ENCODE results near the gene CDK18.
A peak's percentile ranks its signal among the peaks of the same experiment; 100 is the strongest.

Gene CDK18

DNA sequence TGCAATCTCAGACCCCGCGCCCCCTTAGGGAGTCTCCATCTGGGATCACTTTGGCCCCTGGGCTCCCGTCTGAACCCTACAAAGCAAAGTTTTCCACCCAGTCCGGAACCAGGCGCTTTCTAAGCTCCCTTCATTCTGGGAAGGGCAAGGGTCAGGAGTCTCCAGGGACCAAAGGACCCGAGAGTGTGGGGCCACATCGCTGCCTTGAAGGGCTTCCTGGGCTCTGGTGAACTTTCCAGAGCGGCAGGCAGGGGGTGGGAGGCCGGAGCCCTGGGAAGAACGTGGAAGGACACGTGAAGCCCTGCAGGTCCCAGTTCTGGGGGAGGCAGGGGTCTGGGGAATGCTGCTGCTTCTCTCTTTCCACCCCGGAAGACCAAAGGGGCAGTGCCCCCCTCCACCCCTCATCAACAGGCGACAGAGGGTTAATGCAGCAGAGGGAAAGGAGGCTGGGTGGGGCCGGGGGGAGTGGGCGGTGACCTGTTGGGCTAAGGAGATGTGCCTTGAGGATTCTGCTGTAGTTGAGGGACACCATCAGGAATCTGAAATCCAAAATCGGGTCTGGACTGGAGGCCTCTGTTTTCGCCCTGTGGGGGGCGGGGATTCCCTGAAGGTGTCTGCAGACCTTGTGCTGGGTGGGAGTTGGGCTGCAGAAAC, 734 bp downstream of the CDK18 start:
- peak; percentile 37 for DNase-seq (ENCODE audit: low spot score)

DNA sequence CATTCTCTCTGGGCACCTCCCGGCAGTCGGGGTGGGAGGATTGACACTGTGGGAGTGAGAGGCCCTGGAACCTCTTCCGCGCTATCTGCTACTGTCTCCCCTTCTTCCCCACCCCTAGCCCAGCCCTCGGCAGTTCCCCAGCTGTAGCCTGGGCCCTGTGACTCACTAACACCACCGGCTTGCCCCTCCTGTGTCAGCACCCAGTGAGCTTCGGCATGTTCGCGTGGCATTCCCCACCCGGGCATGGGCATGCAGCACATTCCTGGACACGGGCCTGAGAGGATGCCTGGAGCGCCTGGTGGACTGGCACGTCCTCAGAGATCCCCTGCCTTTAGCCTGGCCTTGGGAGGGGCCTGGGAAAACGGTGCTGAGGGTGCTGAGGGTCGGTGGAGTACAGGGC, 1.3 kb downstream of the CDK18 start:
- no peak for DNase-seq (ENCODE audit: low spot score)

DNA sequence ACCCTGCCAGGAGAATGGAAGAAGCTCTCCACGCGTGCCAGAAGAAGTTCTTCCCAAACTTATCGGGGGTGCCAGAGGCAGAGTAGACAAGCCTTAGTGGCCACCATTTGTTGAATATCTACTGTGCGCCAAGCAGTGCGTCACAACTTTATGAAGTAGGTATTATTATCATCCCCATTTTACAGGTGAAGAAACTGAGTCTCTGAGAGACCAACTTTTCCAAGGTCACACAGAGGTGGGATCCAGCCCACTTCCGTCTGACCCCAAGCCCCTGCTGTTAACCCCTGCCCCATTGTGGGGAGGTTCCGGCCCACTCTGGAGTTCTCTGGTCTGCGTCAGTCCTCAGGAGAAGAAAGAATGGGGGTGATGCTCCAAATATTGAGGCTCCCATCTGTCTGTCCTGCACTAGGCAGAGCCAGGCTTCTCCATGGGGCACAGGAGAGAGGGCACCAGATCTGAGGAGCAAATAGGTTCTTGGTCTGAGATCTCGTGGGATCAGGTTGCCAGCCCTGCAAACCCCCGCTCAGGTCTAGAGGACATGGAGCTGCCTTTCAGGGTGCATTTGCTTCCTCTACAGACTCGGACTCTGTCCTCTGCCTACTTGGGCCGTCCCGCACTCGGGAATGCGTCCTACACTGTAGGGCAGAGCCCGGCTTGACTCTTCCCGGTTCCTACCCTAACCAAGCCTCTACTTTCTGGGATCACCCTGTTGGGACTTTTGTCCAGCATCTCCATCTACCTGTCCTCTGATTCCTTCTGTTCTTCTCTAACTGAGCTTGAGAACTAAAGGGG, 2.1 kb downstream of the CDK18 start:
- DNase-seq (ENCODE audit: low spot score), result no peak

DNA sequence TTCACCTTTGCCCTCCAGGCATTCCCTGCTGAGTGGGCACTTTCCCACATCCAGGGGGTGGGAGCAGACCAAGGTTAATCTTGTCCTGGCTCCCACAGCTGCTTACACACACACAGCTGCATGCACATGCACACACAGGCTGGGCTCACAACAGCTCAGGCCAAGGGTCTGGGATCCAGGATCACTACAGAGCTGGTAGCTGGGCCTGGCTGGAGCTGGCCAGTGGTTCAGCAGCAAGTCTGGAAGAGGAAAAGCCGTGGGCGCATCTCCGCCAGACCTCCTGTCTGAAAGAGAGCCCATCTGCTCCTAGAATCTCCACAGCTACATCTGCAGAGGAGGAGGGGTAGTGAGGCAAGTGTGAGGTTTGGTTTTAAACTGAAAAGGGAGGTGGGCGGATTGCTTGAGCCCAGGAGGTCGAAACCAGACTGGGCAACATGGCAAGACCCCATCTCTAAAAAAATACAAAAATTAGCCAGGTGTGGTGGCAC, 3.8 kb downstream of the CDK18 start:
- DNase-seq (ENCODE audit: low spot score), result no peak

DNA sequence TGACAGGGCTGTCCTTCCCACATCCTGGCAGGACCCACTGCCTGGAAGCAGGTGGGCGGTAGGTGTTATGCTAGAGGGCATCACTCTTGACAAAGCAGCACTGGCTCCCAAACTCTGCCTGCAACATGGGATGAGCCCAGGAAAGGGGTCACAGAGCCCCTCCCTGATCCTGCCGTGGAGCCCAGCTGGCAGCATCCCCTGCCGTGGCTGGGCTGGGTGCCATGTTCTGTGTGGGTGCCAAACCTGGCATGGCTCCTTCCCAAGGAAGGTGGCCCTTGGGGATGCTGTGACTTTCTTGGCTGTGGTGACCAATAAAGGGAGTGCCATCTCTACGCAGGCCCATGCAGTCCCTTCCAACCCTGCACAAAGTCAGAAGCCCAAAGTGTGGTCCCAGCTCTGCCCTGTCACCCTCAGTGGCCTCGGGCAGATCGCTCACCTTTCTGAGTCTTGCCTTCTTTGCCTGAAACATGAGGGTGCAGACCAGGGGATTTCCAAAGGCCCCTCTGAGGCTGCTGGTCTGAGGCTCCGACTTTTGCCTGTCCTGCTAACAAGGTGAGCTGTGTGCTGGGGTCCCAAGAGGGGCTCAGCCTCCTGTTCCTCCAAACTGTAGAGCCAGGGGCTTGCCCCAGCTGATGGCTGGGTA, 6.0 kb downstream of the CDK18 start:
- DNase-seq (ENCODE audit: low spot score), result no peak

DNA sequence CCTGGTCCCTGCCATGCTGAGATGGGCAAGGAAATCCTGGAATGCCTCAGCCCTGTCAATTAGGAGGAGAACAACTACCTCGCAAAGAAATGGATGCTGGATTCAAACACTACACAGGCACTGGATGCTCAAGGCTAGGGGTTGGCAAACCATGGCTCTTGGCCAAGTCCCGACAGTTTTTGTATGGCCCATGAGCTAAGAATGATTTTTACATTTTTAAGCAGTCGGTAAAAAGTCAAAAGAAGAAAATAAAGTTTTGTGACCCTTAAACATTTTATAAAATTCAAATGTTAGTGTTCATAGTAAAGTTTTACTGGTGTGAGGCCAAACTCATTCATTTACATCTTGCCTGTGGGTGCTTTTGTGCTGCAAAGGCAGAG, 6.5 kb downstream of the CDK18 start:
- DNase-seq (ENCODE audit: low spot score), result no peak

DNA sequence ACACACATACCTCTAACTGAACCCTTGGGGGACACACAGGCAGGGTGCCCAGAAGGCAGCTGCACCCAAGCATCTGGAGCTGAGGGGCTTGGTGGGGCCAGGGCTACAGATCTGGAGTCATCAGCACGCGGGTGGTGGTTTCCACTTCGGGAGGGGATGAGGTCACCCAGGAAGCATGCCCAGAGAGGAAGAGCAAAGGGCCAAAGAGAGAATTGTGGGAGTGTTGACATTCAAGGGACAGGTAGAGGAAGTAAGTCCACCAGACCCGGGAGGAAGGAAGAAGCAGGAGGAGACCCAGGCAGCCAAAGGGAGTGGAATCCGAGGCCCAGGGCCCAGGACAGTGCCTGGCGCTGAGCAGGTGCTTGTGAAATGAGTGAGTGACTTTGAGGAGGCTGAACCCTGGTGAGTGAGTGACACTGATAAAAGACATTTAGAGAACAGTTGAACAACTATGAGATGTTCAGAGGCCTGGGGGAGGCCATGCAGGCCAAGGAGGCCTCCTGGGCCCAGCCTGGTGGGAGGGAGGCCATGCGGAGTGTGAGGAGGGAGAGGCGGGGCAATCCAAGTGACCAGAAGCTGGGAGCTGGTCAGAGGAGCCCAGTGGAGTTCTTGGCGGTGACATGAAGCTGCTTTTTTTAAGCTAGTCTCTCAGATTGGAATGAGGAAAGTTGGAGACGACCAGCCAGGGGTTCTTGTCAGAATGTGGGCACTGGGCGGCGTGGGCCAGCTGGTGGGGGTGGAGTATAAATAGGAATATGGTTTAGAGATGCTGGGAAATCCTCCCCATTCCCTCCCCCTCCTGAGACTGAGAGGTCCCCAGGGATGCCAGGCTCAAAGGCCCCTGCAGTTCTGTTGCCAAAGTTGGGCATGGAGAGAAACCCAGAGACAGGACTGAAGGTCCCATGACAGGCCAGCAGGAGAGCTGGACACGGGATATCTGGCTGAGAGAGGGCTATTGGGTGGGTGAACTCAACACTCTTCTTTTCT, 7.9 kb downstream of the CDK18 start:
- DNase-seq (ENCODE audit: low spot score), result no peak

DNA sequence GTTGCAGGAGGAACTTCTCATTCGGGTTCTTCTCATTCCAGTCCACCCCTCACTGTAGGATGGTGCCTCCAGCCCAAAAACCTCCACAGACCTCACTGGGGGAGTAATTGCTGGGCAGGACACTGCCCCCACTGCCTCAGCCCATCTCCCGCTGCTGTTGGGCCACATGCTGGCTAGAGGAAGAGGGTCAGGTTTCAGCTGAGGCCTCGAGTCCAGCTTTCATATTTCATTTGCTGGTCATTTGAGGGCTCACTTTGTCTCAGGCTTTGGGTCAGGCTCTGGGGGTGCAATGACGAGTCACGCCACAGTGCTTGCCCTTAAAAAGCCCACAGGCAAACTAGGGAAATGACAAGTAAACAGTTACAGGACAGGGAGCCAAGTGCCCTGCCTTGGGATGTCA, 9.3 kb downstream of the CDK18 start:
- DNase-seq (ENCODE audit: low spot score), result no peak

DNA sequence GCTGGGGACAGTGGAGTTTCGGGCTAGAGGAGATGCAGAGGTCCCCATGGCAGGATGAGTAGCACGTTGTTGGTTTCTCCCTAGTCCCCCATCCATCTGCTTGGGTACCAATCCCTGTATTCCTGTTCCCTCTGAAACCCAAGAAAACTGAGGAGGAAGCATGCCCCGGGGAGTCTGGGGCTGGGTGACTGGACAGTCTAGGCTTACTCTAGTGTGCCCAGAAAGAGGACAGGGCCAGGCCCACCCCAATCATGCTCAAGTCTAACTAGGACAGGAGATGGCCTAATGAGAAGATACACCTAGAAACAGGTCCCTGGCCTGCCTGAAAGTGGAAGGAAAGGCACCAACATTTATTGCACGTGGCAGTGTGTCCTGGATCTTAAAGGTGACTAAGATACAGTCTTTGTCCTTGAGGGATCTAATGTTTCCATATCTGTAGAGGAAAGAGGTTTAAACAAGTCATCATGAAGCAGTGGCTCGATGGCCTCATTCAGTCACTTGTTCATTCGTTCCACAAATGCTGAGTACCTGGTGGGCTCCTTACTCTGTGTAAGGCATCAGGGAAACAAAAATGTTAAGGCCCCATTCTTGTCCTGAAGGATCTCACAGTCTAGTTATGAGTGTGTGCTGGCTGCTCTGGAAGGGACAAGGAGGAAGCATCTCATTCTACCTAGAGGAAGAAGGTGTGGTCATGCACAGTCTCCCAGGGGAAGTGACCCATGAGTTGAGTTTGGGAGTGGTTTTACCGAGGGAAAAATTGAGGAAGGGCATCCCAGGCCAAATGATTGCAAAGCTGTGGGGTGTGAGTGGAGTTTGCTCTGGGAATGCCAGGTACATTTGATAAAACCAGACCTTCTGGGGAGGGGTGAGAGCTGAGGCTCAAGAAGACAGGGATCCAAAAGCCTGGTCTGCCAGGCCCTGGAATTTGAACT, 10.0 kb downstream of the CDK18 start:
- DNase-seq (ENCODE audit: low spot score), result no peak

DNA sequence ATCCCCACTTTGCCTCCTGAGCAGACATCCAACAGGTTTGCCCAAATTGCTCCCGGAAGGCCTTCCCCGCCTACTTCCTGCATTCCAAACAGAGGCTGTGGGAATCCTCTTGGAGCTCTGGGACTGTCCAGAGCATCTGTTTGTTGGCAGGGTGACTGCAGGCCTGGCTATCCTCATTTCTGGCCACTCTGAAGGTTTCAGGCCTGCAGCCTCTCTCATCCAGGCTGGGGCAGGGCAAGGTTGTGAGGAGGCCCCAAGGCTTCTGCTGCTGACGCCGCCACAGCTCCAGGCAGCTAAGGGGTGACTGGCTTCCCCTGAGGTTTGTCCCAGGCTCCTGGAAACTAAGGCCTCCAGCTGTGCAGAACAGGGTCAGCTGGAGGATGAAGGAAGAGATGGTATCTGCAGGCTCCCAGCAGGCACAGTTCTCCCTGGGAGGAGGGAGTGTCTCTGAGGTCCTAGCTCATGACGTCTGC, 11.3 kb downstream of the CDK18 start:
- DNase-seq (ENCODE audit: low spot score), result no peak

DNA sequence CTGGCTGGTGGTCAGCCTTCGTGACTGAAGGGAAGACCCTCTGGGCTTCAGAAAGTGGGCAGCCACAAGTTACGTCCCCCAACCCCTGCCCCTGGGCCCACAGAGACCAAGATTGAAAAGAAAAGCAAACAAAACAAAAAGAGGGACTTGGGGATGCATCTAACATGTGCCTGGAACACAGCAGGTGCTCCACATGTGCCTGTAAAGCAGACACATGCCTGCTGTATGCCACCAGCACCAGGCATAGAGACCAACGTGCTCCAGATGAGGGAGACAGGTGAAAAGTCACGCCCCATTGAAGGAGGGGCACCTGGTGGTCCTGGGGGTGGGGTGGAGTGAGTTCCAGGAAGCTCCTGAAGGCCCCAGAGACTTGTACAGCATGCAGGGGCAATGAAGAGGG, 11.9 kb downstream of the CDK18 start:
- DNase-seq (ENCODE audit: low spot score), result no peak

DNA sequence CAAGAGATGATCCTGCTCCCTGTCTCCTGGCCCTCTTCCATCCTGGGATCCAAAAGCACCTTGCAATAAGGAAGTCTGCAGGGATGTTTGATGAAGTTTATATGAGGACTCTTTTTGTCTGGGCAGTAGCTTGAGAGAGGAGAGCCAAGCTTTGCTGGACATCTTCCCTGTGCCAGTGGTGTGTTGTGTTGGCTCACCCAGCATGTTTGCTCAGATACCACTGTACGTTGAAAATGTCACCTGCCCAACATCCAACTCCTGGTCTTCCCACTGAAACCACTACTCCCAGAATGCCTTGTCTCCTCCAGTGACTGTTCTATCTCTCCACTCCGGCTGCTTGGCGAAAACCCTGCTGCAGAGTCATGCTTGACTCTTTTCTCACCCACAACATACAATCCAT, 12.8 kb downstream of the CDK18 start:
- no peak for DNase-seq (ENCODE audit: low spot score)

DNA sequence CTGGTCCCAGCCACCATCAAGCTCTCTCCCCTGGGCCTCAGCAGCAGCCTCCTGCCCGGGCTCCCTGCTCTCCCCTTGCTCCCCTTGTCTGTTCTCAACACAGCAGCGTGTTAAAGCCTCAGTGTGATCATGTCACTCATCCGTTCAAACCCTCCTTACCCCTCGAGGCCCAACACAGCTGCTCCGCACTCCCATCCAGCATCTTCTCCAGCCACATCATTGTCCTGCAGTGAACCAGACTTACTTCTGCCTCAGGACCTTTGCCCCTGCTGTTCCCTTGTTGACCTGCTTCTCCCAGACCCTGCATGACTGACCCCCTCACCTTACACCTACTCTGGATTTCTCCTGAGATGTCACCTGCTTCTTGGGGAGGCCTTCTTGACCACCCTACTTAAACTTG, 13.3 kb downstream of the CDK18 start:
- DNase-seq (ENCODE audit: low spot score), result no peak

DNA sequence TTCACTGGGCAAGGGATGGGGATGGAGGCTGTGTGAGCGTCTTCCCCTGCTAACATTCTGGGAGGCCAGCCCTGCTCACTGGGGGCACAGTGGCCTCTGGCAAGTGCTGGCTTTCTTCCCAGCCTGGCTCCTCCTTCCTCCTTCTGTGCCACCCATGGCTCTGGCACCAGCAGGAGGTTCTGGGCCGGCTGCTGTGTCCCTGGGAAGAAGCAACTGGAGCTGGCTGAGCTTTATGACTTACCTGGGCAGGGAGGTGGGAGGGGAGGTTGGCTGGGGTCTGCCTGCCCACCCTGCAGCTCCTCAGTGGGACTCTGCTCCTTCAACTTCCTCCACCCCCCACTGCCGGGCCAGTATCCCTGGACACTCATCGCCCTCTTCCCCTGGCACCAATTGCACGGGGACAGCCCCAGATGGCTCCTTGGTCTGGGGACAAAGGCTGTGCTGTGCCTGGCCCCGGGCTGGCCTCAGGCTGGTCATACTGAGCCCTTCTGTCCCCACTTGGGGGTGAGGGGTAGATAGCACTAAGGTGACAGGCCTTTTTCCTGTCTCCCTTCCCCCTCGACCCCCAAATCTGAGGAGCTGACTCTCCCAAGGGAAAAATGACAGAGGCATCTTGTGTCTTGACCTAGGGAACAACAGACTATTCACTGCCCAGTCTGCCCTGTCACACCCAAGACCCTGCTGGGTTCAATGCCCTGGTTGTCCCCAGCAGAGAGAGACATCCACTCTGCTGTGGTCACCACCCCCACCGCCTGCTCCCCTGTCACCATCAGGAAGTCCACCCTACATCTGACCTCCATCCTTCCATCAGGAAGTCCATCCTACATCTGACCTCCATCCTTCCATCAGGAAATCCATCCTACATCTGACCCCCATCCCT, 14.4 kb downstream of the CDK18 start:
- DNase-seq (ENCODE audit: low spot score), result no peak

DNA sequence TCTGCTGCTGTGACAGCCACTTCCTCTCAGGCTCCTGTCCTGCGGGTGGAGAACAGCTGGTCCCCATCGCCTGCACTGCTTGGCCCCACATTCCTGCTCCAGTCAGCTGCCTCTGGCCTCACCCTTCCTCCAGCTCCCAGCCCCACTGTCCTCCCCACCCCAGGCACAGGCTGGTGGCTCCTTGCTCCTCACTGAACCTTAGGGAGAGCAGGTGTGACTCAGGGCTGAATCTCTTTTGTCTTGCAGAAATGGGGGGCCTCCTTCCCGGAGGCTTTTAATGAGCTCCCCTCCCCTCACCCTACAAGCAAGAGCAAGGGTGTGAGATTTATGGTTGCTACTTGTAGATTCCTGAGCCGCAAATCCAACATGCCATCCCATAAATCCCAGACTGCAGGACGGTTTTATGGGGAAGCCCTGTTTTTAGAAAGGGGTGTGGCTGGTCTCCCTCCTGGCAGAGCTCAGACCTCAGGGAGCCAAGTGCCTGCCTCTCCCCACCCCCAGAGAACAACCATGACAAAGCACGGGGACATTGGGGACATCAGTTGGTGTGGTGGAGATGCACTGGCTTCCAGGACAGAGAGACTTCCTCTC, 15.2 kb downstream of the CDK18 start:
- no peak for DNase-seq (ENCODE audit: low spot score)

DNA sequence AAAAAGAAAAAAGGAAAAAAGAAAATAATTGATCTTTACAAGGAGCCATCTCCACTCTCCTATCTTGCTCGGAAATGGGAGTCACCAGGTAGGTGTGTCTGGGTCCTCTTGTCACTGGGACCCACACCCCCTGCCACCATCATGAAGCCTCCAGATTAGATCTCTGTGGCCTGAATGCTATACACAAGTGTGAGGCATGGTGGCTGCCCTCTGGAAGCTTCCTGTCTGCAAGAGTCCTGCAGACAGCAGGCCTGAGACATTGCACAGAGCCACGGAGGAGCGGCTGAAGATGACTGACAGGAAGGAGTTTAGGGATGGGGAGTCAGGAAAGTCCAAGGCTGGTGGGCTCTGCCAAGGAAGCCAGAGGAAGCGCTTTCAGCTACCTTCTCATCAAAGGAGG, 16.2 kb downstream of the CDK18 start:
- no peak for DNase-seq (ENCODE audit: low spot score)

DNA sequence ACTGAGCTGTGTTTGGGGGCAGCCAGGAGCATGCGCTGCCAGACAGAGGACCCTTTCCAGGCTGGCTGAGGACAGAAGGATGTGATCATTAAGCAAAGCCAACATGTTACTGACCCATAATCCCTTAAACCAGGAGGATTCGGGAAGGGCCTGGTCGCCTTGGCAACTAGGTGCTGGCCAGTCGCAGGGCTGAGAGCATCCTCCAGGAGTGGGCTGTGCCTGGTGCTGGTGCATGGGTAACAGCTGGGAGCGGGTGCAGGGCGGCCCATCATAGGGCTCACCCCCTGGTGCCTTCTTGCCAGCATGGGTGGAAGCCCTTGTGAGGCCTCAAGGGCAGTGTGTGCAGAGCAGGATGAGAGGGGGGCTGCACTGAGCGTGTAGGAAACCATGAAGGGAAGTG, 17.2 kb downstream of the CDK18 start:
- DNase-seq (ENCODE audit: low spot score), result no peak

DNA sequence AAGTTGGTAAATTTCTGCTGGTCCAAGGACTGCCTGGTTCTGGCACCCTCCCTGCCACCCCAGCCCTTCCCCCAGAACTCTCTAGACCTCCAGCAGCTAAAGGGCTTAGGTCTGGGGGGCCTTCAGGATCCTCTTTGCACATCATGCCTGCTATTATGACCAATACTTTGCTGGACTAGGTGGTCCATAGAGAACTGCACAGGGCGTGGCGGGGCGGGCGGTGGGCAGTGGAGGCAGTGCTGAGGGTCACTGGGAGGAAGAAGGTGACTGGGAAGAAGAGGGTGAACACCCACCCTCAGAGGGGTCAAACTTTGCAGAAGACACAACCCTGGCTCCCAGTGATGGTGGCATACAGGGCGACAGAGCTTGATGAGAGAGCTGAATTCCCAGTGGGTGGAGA, 18.2 kb downstream of the CDK18 start:
- no peak for DNase-seq (ENCODE audit: low spot score)

DNA sequence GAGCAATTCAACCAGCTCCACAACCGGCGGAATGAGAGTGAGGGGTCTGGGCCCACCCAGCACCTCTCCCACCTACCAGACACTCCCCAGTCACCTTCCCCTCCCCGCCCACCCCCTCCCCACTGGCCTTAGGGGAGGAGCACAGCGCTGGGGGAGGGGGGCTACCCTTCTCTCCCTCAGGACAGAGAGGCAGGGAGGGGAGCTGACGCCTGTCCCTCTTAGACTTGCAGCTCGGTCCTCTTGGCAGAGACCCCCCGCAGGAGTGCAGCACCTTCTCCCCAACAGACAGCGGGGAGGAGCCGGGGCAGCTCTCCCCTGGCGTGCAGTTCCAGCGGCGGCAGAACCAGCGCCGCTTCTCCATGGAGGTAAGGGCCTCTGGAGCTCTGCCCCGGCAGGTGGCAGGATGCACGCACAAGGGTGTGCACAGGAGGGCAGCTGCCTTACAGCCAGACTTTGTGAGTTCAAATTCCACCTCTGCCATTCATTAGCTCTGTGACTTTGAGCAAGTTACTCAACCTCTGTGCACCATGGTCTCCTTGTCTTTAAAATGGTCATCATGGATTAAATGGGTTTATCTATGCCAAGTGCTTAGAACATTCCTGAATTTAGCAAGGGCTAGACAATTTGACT, 18.9 kb downstream of the CDK18 start:
- no peak for DNase-seq (ENCODE audit: low spot score)
